GM23338 (cell line): Measurements from ENCODE around the gene TSR1. TPM values are rescaled to one million over a fixed set of nuclear protein-coding genes. Genes with fewer than 3 reads are reported as not detected.

Experiments
- ATAC-seq: fragments of 200-7000 bp; cut with Tn5 transposase; 3 replicates; pipeline ENCODE4 v1.9.1; 2020
- DNase-seq: peaks from one replicate; pipeline ENCODE4 v3.0.0-alpha.2; 2015; ENCODE audit warnings: low spot score
- H2AFZ ChIP-seq: fragments of 200-600 bp; sonication (generic); 2 replicates; pipeline ENCODE4 v1.8.0; 2016; ENCODE audit warnings: antibody characterized with exemption, mild to moderate bottlenecking, moderate library complexity
- H3F3A ChIP-seq: fragments of 200-600 bp; sonication (generic); replicated peaks from 2 replicates; pipeline ENCODE4 v1.8.0; 2017; ENCODE audit warnings: antibody characterized with exemption, mixed run types, low read depth
- H3K27ac ChIP-seq: fragments of 200-600 bp; sonication (generic); 2 replicates; pipeline ENCODE4 v1.6.1; 2016; ENCODE audit warnings: low read depth
- H3K27me3 ChIP-seq: fragments of 200-600 bp; sonication (generic); 2 replicates; pipeline ENCODE4 v1.8.0; 2016; ENCODE audit warnings: mild to moderate bottlenecking, mixed run types, moderate library complexity; ENCODE audit not compliant: insufficient read depth
- H3K36me3 ChIP-seq: fragments of 200-600 bp; sonication (generic); 2 replicates; pipeline ENCODE4 v1.8.0; 2016; ENCODE audit warnings: mild to moderate bottlenecking; ENCODE audit not compliant: insufficient read depth
- H3K4me1 ChIP-seq: fragments of 200-600 bp; sonication (generic); 2 replicates; pipeline ENCODE4 v1.8.0; 2016; ENCODE audit warnings: mild to moderate bottlenecking, moderate library complexity; ENCODE audit not compliant: insufficient read depth
- H3K4me2 ChIP-seq: fragments of 200-600 bp; sonication (generic); 2 replicates; pipeline ENCODE4 v1.7.1; 2017; ENCODE audit warnings: mixed run types
- H3K4me3 ChIP-seq: fragments of 200-600 bp; sonication (generic); 2 replicates; pipeline ENCODE4 v1.6.1; 2016; ENCODE audit warnings: mixed run types
- H3K79me2 ChIP-seq: fragments of 200-600 bp; sonication (generic); replicated peaks from 2 replicates; pipeline ENCODE4 v1.8.0; 2017; ENCODE audit warnings: mild to moderate bottlenecking; ENCODE audit not compliant: insufficient read depth
- H3K9me2 ChIP-seq: fragments of 200-600 bp; sonication (generic); 2 replicates; pipeline ENCODE4 v1.8.0; 2017; ENCODE audit not compliant: insufficient read depth
- H4K20me1 ChIP-seq: fragments of 200-600 bp; sonication (generic); replicated peaks from 2 replicates; pipeline ENCODE4 v1.8.0; 2017; ENCODE audit warnings: mild to moderate bottlenecking; ENCODE audit not compliant: insufficient read depth
- H3K27ac Mint-ChIP-seq: 2 replicates; pipeline ENCODE4 v1.8.0; 2020; ENCODE audit warnings: inconsistent platforms, mild to moderate bottlenecking, moderate library complexity, mixed read lengths
- H3K27me3 Mint-ChIP-seq: 3 replicates; pipeline ENCODE4 v1.8.0; 2022; ENCODE audit warnings: low read depth, mild to moderate bottlenecking, moderate library complexity, mixed read lengths, inconsistent platforms; ENCODE audit not compliant: insufficient read depth, poor library complexity
- H3K36me3 Mint-ChIP-seq: 3 replicates; pipeline ENCODE4 v1.8.0; 2021; ENCODE audit warnings: low read depth, mild to moderate bottlenecking, inconsistent platforms, moderate library complexity, mixed read lengths
- H3K4me1 Mint-ChIP-seq: 3 replicates; pipeline ENCODE4 v1.8.0; 2020; ENCODE audit warnings: mild to moderate bottlenecking, inconsistent platforms, mixed read lengths
- H3K4me3 Mint-ChIP-seq: 3 replicates; pipeline ENCODE4 v1.8.0; 2021; ENCODE audit warnings: moderate library complexity, mild to moderate bottlenecking, inconsistent platforms, mixed read lengths
- H3K9me3 Mint-ChIP-seq: 3 replicates; pipeline ENCODE4 v1.8.0; 2020; ENCODE audit warnings: moderate library complexity, mild to moderate bottlenecking, inconsistent platforms, mixed read lengths
- CREB1 ChIP-seq: fragments of 250-450 bp; sonication (Bioruptor Pico); IDR thresholded peaks from 2 replicates; pipeline ENCODE4 v1.5.0; 2020; ENCODE audit warnings: low read depth, mild to moderate bottlenecking, moderate library complexity
- EZH2 ChIP-seq: fragments of 200-600 bp; sonication (generic); IDR thresholded peaks from one replicate; pipeline ENCODE4 v1.8.0; 2017; ENCODE audit warnings: antibody characterized with exemption, mild to moderate bottlenecking, low read depth; ENCODE audit not compliant: unreplicated experiment
- EZH2phosphoT487 ChIP-seq: fragments of 200-600 bp; sonication (generic); IDR thresholded peaks from one replicate; pipeline ENCODE4 v1.8.1; 2018; ENCODE audit warnings: antibody characterized with exemption; ENCODE audit not compliant: unreplicated experiment
- NANOG ChIP-seq: IDR thresholded peaks from 2 replicates; pipeline ENCODE4 v1.6.1; 2016; ENCODE audit warnings: antibody characterized with exemption, borderline replicate concordance
- STAT1 ChIP-seq: IDR thresholded peaks from one replicate; pipeline ENCODE4 v1.6.1; 2016; ENCODE audit warnings: antibody characterized with exemption; ENCODE audit not compliant: unreplicated experiment
- ZNF114 ChIP-seq: fragments of 250-450 bp; sonication (Bioruptor Pico); IDR thresholded peaks from 2 replicates; pipeline ENCODE4 v1.5.0; 2020; ENCODE audit warnings: mild to moderate bottlenecking, moderate library complexity
- ZNF331 ChIP-seq: fragments of 250-450 bp; sonication (Bioruptor Pico); IDR thresholded peaks from 2 replicates; pipeline ENCODE4 v1.5.0; 2020; ENCODE audit warnings: low read depth, mild to moderate bottlenecking, moderate library complexity
- polyA plus RNA-seq: library from polyadenylated mRNA; unstranded; fragments of >200 nt; fragmentation: Nextera tagmentation; extraction: Ambion mirVana; gene quantifications from 2 replicates; pipeline ENCODE4 v1.2.1, GENCODE V29; 2016
- total RNA-seq: library from RNA; depleted of rRNA; stranded (reverse); fragments of >200 nt; shearing (Covaris generic); gene quantifications from 2 replicates; pipeline ENCODE4 v1.2.3, GENCODE V29; 2014
- TF ChIP-seq, protein P1 (sequence below): IDR thresholded peaks from one replicate; pipeline ENCODE4 v1.6.1; 2018; ENCODE audit warnings: antibody characterized with exemption; ENCODE audit not compliant: unreplicated experiment
- TF ChIP-seq, protein P2 (sequence below), 2 experiments: fragments of 200-600 bp in 1 of 2; sonication (generic) in 1 of 2; conservative IDR thresholded peaks; 2 replicates each; pipeline versions ENCODE4 v1.5.1 to v1.6.1; 2016 to 2017; ENCODE audit warnings: antibody characterized with exemption in 2 of 2, low read depth in 2 of 2, mild to moderate bottlenecking in 2 of 2, moderate library complexity in 1 of 2

The TSR1 gene
- total and polyA plus RNA-seq, 2 experiments from 2014 or later = 36.9 to 108 TPM

DNA sequence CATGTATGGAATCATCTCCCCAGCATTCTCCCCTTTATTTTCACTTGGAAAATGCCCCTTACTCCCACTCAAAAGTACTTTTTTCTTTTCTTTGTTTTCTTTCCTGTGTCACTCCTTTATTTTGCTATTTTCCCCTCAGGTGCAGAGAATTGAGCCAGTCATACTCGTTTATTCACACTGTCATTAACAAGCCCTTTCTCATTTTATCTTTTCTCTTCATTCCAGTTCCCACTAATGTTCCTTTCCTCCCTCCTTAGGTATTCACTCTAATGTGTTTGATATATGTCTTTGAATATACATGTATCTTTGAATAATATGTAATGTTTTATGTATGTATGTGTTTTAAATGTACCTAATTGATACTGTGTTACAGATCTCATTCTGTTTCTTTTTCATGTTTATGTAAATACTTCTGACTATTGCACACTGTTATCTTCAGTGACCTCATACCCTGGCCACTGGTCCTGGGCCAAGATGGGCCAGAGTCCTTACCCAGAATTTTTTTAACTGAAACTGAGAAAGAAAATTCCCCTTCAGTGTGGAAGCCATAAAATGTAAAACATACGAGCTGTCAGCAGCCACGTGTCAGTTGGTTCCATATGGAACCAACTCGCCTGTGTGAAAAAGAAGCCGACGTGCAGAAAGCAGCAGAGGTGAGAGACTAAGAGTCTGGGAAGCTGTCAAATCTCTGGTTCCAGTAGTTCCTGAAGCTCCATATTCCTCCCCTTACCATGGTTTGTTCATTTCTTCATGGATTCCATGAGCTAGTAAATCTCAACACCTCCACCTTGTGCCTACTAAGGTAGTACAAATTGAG, 26.7 kb downstream of the TSR1 start (continued):
- TF ChIP-seq, protein P1, sequence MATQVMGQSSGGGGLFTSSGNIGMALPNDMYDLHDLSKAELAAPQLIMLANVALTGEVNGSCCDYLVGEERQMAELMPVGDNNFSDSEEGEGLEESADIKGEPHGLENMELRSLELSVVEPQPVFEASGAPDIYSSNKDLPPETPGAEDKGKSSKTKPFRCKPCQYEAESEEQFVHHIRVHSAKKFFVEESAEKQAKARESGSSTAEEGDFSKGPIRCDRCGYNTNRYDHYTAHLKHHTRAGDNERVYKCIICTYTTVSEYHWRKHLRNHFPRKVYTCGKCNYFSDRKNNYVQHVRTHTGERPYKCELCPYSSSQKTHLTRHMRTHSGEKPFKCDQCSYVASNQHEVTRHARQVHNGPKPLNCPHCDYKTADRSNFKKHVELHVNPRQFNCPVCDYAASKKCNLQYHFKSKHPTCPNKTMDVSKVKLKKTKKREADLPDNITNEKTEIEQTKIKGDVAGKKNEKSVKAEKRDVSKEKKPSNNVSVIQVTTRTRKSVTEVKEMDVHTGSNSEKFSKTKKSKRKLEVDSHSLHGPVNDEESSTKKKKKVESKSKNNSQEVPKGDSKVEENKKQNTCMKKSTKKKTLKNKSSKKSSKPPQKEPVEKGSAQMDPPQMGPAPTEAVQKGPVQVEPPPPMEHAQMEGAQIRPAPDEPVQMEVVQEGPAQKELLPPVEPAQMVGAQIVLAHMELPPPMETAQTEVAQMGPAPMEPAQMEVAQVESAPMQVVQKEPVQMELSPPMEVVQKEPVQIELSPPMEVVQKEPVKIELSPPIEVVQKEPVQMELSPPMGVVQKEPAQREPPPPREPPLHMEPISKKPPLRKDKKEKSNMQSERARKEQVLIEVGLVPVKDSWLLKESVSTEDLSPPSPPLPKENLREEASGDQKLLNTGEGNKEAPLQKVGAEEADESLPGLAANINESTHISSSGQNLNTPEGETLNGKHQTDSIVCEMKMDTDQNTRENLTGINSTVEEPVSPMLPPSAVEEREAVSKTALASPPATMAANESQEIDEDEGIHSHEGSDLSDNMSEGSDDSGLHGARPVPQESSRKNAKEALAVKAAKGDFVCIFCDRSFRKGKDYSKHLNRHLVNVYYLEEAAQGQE = no peak
- TF ChIP-seq EZH2 (no peak), EZH2phosphoT487 (no peak), NANOG (no peak), ZNF331 (no peak), STAT1 (no peak), CREB1 (CRISPR knock-in tag) (no peak)
- TF ChIP-seq, protein P2, sequence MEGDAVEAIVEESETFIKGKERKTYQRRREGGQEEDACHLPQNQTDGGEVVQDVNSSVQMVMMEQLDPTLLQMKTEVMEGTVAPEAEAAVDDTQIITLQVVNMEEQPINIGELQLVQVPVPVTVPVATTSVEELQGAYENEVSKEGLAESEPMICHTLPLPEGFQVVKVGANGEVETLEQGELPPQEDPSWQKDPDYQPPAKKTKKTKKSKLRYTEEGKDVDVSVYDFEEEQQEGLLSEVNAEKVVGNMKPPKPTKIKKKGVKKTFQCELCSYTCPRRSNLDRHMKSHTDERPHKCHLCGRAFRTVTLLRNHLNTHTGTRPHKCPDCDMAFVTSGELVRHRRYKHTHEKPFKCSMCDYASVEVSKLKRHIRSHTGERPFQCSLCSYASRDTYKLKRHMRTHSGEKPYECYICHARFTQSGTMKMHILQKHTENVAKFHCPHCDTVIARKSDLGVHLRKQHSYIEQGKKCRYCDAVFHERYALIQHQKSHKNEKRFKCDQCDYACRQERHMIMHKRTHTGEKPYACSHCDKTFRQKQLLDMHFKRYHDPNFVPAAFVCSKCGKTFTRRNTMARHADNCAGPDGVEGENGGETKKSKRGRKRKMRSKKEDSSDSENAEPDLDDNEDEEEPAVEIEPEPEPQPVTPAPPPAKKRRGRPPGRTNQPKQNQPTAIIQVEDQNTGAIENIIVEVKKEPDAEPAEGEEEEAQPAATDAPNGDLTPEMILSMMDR (conservative IDR thresholded peaks at IDR 0.05; ENCODE audit: low read depth in 2 of 2) = no peak

DNA sequence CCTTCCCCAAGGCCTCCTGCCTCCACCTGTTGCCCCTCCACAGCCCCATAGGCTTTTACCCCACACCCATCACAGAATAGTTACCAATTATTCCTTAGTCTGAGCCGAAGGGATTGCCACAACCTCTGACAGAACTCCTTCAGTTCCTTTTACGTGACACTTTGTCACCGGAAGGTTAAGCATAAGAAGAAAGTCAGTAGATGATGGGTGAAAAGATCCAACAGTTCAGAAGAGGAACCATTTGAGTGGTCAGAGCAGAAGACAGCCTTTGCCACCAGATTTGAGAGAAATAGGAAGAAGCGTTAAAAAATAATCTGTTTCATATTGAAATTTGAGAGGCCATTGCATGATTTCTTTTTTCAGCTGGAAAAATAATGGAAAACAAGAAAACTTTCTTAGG, 31.3 kb downstream of the TSR1 start:
- peaks cover 24% of the 10 kb centered on the region for H3K79me2 ChIP-seq
- DNase-seq = no peak
- peaks cover 5% of the 10 kb centered on the region for H3K4me1 Mint-ChIP-seq
- H3K9me3 Mint-ChIP-seq = no peaks in the 10 kb centered on the region
- peaks cover 10% of the 10 kb centered on the region for H3K4me1 ChIP-seq
- peaks cover 2% of the 10 kb centered on the region for H3K27me3 Mint-ChIP-seq
- H3K9me2 ChIP-seq = no peaks in the 10 kb centered on the region
- H3K4me3 Mint-ChIP-seq = peak overlapping the region; percentile 64
- no peak overlapping the region for H3K4me3 ChIP-seq
- no peak overlapping the region for H2AFZ ChIP-seq
- ATAC-seq = no peak
- peaks cover 30% of the 10 kb centered on the region for H3F3A ChIP-seq
- TF ChIP-seq ZNF114 (CRISPR knock-in tag) = no peak
- TF ChIP-seq, protein P1 = no peak
- TF ChIP-seq STAT1 = no peak
- no peak overlapping the region for H3K27ac ChIP-seq
- H3K4me2 ChIP-seq = no peak overlapping the region
- H3K27ac Mint-ChIP-seq = no peak overlapping the region
- H3K27me3 ChIP-seq = no peaks in the 10 kb centered on the region
- H3K36me3 Mint-ChIP-seq = peaks cover 14% of the 10 kb centered on the region
- peaks cover 24% of the 10 kb centered on the region for H4K20me1 ChIP-seq
- no peaks in the 10 kb centered on the region for H3K36me3 ChIP-seq
